Neural progenitor cell (in vitro differentiated cells): ENCODE results near the gene FYB2. TPM values are rescaled to one million over a fixed set of nuclear protein-coding genes. Genes with fewer than 3 reads are reported as not detected.

Experiments
- DNase-seq: peaks from one replicate; pipeline ENCODE4 v3.0.0-alpha.2; 2016; ENCODE audit warnings: low spot score
- H2AFZ ChIP-seq: fragments of 200-600 bp; sonication (generic); replicated peaks from 2 replicates; pipeline ENCODE4 v1.6.1; 2016; ENCODE audit warnings: antibody characterized with exemption
- H3F3A ChIP-seq: fragments of 200-600 bp; sonication (generic); 2 replicates; pipeline ENCODE4 v1.6.1; 2016; ENCODE audit warnings: antibody characterized with exemption, low read depth
- H3K27ac ChIP-seq: fragments of 200-600 bp; sonication (generic); 2 replicates; pipeline ENCODE4 v1.5.1; 2016; ENCODE audit warnings: mild to moderate bottlenecking
- H3K27me3 ChIP-seq: fragments of 200-600 bp; sonication (generic); 2 replicates; pipeline ENCODE4 v1.6.1; 2016; ENCODE audit warnings: mild to moderate bottlenecking, moderate library complexity
- H3K36me3 ChIP-seq: fragments of 200-600 bp; sonication (generic); 2 replicates; pipeline ENCODE4 v1.5.1; 2016
- H3K4me1 ChIP-seq: fragments of 200-600 bp; sonication (generic); 2 replicates; pipeline ENCODE4 v1.6.1; 2016; ENCODE audit warnings: mixed run types
- H3K4me2 ChIP-seq: fragments of 200-600 bp; sonication (generic); 2 replicates; pipeline ENCODE4 v1.6.1; 2016
- H3K4me3 ChIP-seq: fragments of 200-600 bp; sonication (generic); 2 replicates; pipeline ENCODE4 v1.5.1; 2016
- H3K79me2 ChIP-seq: fragments of 200-600 bp; sonication (generic); 2 replicates; pipeline ENCODE4 v1.6.1; 2016; ENCODE audit warnings: low read depth
- H3K9ac ChIP-seq: fragments of 200-600 bp; sonication (generic); 2 replicates; pipeline ENCODE4 v1.6.1; 2016
- H3K9me3 ChIP-seq: fragments of 200-600 bp; sonication (generic); 2 replicates; pipeline ENCODE4 v1.5.1; 2016; ENCODE audit warnings: low read depth
- H4K20me1 ChIP-seq: fragments of 200-600 bp; sonication (generic); 2 replicates; pipeline ENCODE4 v1.6.1; 2016; ENCODE audit warnings: low read depth
- H3K27ac Mint-ChIP-seq: 3 replicates; pipeline ENCODE4 v1.8.0; 2021; ENCODE audit warnings: mixed read lengths
- H3K27me3 Mint-ChIP-seq: 2 replicates; pipeline ENCODE4 v1.8.0; 2022; ENCODE audit warnings: low read depth, mild to moderate bottlenecking, inconsistent platforms, moderate library complexity, mixed read lengths; ENCODE audit not compliant: insufficient read depth
- H3K36me3 Mint-ChIP-seq: 3 replicates; pipeline ENCODE4 v1.8.0; 2021; ENCODE audit warnings: mixed read lengths
- H3K4me1 Mint-ChIP-seq: 3 replicates; pipeline ENCODE4 v1.8.0; 2021; ENCODE audit warnings: mixed read lengths
- H3K4me3 Mint-ChIP-seq: 3 replicates; pipeline ENCODE4 v1.8.0; 2021; ENCODE audit warnings: mild to moderate bottlenecking, moderate library complexity, mixed read lengths
- H3K9me3 Mint-ChIP-seq: 3 replicates; pipeline ENCODE4 v1.8.0; 2020; ENCODE audit warnings: mixed read lengths
- EZH2 ChIP-seq: fragments of 200-600 bp; sonication (generic); IDR thresholded peaks from 2 replicates; pipeline ENCODE4 v1.6.1; 2017; ENCODE audit warnings: antibody characterized with exemption, mild to moderate bottlenecking, moderate library complexity
- EZH2phosphoT487 ChIP-seq: fragments of 200-600 bp; sonication (generic); IDR thresholded peaks from 2 replicates; pipeline ENCODE4 v1.6.1; 2017; ENCODE audit warnings: antibody characterized with exemption
- total RNA-seq: library from RNA; depleted of rRNA; stranded (reverse); fragments of >200 nt; gene quantifications from 2 replicates; pipeline ENCODE4 v1.2.3, GENCODE V29; 2015; ENCODE audit warnings: low replicate concordance
- TF ChIP-seq, protein P1 (sequence below): fragments of 200-600 bp; sonication (generic); IDR thresholded peaks from 2 replicates; pipeline ENCODE4 v1.5.1; 2017; ENCODE audit warnings: antibody characterized with exemption, mild to moderate bottlenecking

Gene FYB2
- total RNA-seq, 1 donor from 2014 or later: 8.9 TPM

- no peaks in the 10 kb centered on the region for H3F3A ChIP-seq
- H3K4me1 Mint-ChIP-seq: peaks cover 16% of the 10 kb centered on the region
- no peaks in the 10 kb centered on the region for H4K20me1 ChIP-seq
- H3K9me3 ChIP-seq: no peaks in the 10 kb centered on the region
- H3K79me2 ChIP-seq: no peaks in the 10 kb centered on the region
- H3K36me3 ChIP-seq: no peaks in the 10 kb centered on the region
- H3K9ac ChIP-seq: no peak overlapping the region
- no peak overlapping the region for H3K4me3 ChIP-seq
- H3K36me3 Mint-ChIP-seq: no peaks in the 10 kb centered on the region
- H3K4me1 ChIP-seq: peaks cover 9% of the 10 kb centered on the region
- H2AFZ ChIP-seq: no peak overlapping the region
- no peak overlapping the region for H3K27ac ChIP-seq
- no peak for TF ChIP-seq EZH2phosphoT487
- TF ChIP-seq, protein P1, sequence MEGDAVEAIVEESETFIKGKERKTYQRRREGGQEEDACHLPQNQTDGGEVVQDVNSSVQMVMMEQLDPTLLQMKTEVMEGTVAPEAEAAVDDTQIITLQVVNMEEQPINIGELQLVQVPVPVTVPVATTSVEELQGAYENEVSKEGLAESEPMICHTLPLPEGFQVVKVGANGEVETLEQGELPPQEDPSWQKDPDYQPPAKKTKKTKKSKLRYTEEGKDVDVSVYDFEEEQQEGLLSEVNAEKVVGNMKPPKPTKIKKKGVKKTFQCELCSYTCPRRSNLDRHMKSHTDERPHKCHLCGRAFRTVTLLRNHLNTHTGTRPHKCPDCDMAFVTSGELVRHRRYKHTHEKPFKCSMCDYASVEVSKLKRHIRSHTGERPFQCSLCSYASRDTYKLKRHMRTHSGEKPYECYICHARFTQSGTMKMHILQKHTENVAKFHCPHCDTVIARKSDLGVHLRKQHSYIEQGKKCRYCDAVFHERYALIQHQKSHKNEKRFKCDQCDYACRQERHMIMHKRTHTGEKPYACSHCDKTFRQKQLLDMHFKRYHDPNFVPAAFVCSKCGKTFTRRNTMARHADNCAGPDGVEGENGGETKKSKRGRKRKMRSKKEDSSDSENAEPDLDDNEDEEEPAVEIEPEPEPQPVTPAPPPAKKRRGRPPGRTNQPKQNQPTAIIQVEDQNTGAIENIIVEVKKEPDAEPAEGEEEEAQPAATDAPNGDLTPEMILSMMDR: no peak
- TF ChIP-seq EZH2: no peak
- no peak overlapping the region for H3K4me2 ChIP-seq
- DNase-seq: no peak
- H3K27me3 Mint-ChIP-seq: peaks cover 7% of the 10 kb centered on the region
- H3K4me3 Mint-ChIP-seq: no peak overlapping the region
- peaks cover 2% of the 10 kb centered on the region for H3K9me3 Mint-ChIP-seq
- H3K27me3 ChIP-seq: no peaks in the 10 kb centered on the region
- H3K27ac Mint-ChIP-seq: no peak overlapping the region
These were observed 24.3 kb upstream of the FYB2 start for GRCh38 chr1:56843544-56843943.

DNA sequence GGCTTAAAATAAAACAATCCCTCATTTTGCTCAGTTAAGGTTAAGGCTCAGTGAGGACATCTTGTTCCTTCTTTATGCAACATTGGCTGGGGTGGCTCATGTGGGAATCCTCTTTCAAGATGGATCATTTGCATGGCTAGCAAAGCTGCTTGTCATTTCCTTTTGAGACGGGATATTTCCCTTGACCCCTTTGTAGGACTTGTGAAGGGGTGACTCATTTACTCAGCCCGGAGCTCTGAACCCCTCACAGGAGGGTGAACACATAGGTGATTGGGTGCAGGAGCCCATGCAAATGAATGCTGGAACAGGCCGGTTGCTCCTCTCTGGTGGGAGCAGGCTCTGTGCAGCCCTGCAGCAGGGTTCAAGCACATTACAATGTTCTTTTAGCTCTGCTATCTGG lies 19.6 kb upstream of the FYB2 start:
- no peak overlapping the region for H2AFZ ChIP-seq
- Mint-ChIP-seq H3K27me3 (peaks cover 6% of the 10 kb centered on the region), H3K4me1 (peaks cover 9% of the 10 kb centered on the region), H3K36me3 (no peaks in the 10 kb centered on the region), H3K27ac (no peak overlapping the region), H3K9me3 (peaks cover 5% of the 10 kb centered on the region), H3K4me3 (no peak overlapping the region)
- no peak overlapping the region for H3K27ac ChIP-seq
- TF ChIP-seq EZH2phosphoT487 (no peak), EZH2 (no peak)
- TF ChIP-seq, protein P1: no peak
- no peak overlapping the region for H3K4me3 ChIP-seq
- H3K9me3 ChIP-seq: no peaks in the 10 kb centered on the region
- no peak overlapping the region for H3K9ac ChIP-seq
- no peaks in the 10 kb centered on the region for H3K27me3 ChIP-seq
- peaks cover 3% of the 10 kb centered on the region for H3F3A ChIP-seq
- H3K4me1 ChIP-seq: peaks cover 9% of the 10 kb centered on the region
- H3K79me2 ChIP-seq: no peaks in the 10 kb centered on the region
- no peak overlapping the region for H3K4me2 ChIP-seq
- H4K20me1 ChIP-seq: no peaks in the 10 kb centered on the region
- DNase-seq: no peak
- H3K36me3 ChIP-seq: no peaks in the 10 kb centered on the region

- Histone ChIP-seq H3K9me3 (no peaks in the 10 kb centered on the region), H3F3A (peaks cover 3% of the 10 kb centered on the region), H3K79me2 (no peaks in the 10 kb centered on the region), H3K4me1 (peaks cover 9% of the 10 kb centered on the region), H3K36me3 (no peaks in the 10 kb centered on the region), H4K20me1 (no peaks in the 10 kb centered on the region), H3K4me3 (no peak overlapping the region), H3K27me3 (no peaks in the 10 kb centered on the region), H2AFZ (no peak overlapping the region), H3K9ac (no peak overlapping the region), H3K27ac (no peak overlapping the region), H3K4me2 (peak overlapping the region; percentile 20)
- peaks cover 9% of the 10 kb centered on the region for H3K4me1 Mint-ChIP-seq
- no peaks in the 10 kb centered on the region for H3K36me3 Mint-ChIP-seq
- DNase-seq: peak; percentile 56
- TF ChIP-seq, protein P1: no peak
- TF ChIP-seq EZH2: no peak
- TF ChIP-seq EZH2phosphoT487: no peak
- no peak overlapping the region for H3K27ac Mint-ChIP-seq
- H3K27me3 Mint-ChIP-seq: peaks cover 6% of the 10 kb centered on the region
- peaks cover 5% of the 10 kb centered on the region for H3K9me3 Mint-ChIP-seq
- H3K4me3 Mint-ChIP-seq: no peak overlapping the region
These were observed 18.2 kb upstream of the FYB2 start for GRCh38 chr1:56837244-56837939.
